H1 (cell line): Measurements from ENCODE around the gene ART4. TPM values are rescaled to one million over a fixed set of nuclear protein-coding genes. Genes with fewer than 3 reads are reported as not detected.

Experiments
- CBX5 ChIP-seq: fragments of 300-800, 300-1000 bp; sonication (generic); IDR thresholded peaks from 2 replicates; pipeline ENCODE4 v1.7.1; 2016; ENCODE audit warnings: antibody characterized with exemption, low read length, low read depth
- POU5F1 ChIP-seq: IDR thresholded peaks from 2 replicates; pipeline ENCODE4 v1.6.1; 2011; ENCODE audit warnings: low read depth, mild to moderate bottlenecking, low read length, moderate library complexity
- SIX5 ChIP-seq: IDR thresholded peaks from 2 replicates; pipeline ENCODE4 v1.6.1; 2011; ENCODE audit warnings: mild to moderate bottlenecking, low read depth, low read length
- polyA plus RNA-seq, 7 experiments: library from polyadenylated mRNA; depleted of rRNA in 3 of 7; stranded (reverse) in 5 of 7; unstranded in 2 of 7; fragments of >200 nt in 5 of 7; fragments of 200-250 nt in 2 of 7; gene quantifications; 1 replicate in 5 of 7; 2 replicates in 1 of 7; 4 replicates in 1 of 7; pipeline versions ENCODE4 v1.2.1 to v1.2.3, GENCODE V29; 2011 to 2013; ENCODE audit warnings: missing spikeins in 2 of 7, mixed read lengths in 2 of 7
- total RNA-seq: library from RNA; stranded (reverse); fragmentation: NEBNext Ultra II Directional; extraction: Animal tissue kit (Norgen Biotek cat#: 25700); gene quantifications from 2 replicates; pipeline ENCODE4 v1.2.1, GENCODE V29; 2021
- TF ChIP-seq, protein P1 (sequence below): IDR thresholded peaks from 2 replicates; pipeline ENCODE4 v1.6.1; 2012; ENCODE audit warnings: low read length, inconsistent platforms

The ART4 gene
- total and polyA plus RNA-seq, 2 of the 8 experiments (the other 6 are each of a cell fraction or from before 2014, with no cell fraction given): not detected

DNA sequence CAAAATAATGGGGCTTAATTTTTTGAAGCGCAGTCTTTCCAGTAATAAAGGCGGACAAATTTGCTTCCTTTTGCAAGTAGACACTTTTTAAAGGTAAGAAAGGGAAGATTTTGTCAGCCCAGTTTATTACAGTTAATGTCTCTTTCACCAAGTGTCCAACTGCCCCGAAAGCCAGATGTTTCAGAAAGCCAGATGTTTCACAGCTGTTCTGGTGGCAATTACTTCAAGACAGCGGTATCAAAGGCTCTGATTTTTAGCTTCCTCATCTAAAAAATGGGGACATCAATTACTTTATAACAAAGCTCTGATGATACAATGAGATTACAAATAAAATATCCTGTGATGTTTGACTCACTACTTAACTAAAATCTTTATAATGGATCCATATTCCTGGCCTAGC, 41.1 kb downstream of the ART4 start (continued):
- TF ChIP-seq SIX5 (no peak), POU5F1 (no peak), CBX5 (no peak)
- TF ChIP-seq, protein P1, sequence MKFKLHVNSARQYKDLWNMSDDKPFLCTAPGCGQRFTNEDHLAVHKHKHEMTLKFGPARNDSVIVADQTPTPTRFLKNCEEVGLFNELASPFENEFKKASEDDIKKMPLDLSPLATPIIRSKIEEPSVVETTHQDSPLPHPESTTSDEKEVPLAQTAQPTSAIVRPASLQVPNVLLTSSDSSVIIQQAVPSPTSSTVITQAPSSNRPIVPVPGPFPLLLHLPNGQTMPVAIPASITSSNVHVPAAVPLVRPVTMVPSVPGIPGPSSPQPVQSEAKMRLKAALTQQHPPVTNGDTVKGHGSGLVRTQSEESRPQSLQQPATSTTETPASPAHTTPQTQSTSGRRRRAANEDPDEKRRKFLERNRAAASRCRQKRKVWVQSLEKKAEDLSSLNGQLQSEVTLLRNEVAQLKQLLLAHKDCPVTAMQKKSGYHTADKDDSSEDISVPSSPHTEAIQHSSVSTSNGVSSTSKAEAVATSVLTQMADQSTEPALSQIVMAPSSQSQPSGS: no peak
- TF ChIP-seq, all 59 proteins: peak for 0
